Measurements from ENCODE around the gene IHH. TPM values are rescaled to one million over a fixed set of nuclear protein-coding genes. Genes with fewer than 3 reads are reported as not detected.

Gene IHH
- total and polyA plus RNA-seq, 9 of the 15 experiments (the other 6 are each of a cell fraction or from before 2014, with no cell fraction given): 0.07 TPM; not detected in 8

- Histone ChIP-seq H3K27me3 (ENCODE audit: control insufficient read depth in 2 of 2, insufficient read depth in 2 of 2, low read length in 2 of 2) (peaks cover 3 to 34% of the 10 kb centered on the region in 2 experiments; a peak in 4 of 5 replicates), H3K4me2 (ENCODE audit: insufficient read depth, low read length) (no peak overlapping the region), H3K9me3 (replicated peaks; ENCODE audit: control insufficient read depth, insufficient read depth, low read depth, low read length) (no peaks in the 10 kb centered on the region), H2AFZ (ENCODE audit: low read depth, low read length) (no peak overlapping the region), H3K4me1 (replicated peaks in 1 of 2; ENCODE audit: control insufficient read depth in 2 of 2, insufficient read depth in 2 of 2, low read length in 2 of 2) (no peaks in the 10 kb centered on the region), H3K36me3 (ENCODE audit: control insufficient read depth, insufficient read depth, low read length) (no peaks in the 10 kb centered on the region), H3K9ac (ENCODE audit: insufficient read depth in 1 of 2, low read depth in 2 of 2, low read length in 2 of 2) (no peak overlapping the region), H4K20me1 (replicated peaks; ENCODE audit: control insufficient read depth, insufficient read depth, low read length) (no peaks in the 10 kb centered on the region), H3K27ac (ENCODE audit: extremely low read depth, low read depth, low read length) (no peak overlapping the region), H3K4me3 (no peak overlapping the region), H3K79me2 (ENCODE audit: control insufficient read depth, insufficient read depth, low read length) (no peaks in the 10 kb centered on the region), H3K9me1 (ENCODE audit: control insufficient read depth, insufficient read depth, low read length) (no peaks in the 10 kb centered on the region)
- BruUV-seq (replicated peaks): no TSS peak
- in situ Hi-C loops (cut with MboI): no loop called here
- ChIA-PET CTCF (ENCODE audit: low intra/inter-chr PET ratio) (interaction anchor here (1.6 kb wide), 1 partner anchor 9 kb away, joined by 6 read pairs; no protein-coding TSS in a partner anchor), POLR2A (interaction anchor here (0.7 kb wide), 1 partner anchor 12 kb away, joined by 3 read pairs; no protein-coding TSS in a partner anchor)
- intact Hi-C loops (cut with micrococcal nuclease): no loop called here
- FAIRE-seq (no peak), ATAC-seq (no peak), DNase-seq (ENCODE audit: extremely low read depth in 1 of 4, low spot score in 3 of 4) (no peak)
- WGBS (ENCODE audit: insufficient coverage, low coverage, missing lambda C conversion rate): 0% methylated on average over 1 of the region's 1 CpG
- TF ChIP-seq EGR1 (conservative IDR thresholded peaks at IDR 0.05) (no peak), TFAM (CRISPR knock-in tag; conservative IDR thresholded peaks at IDR 0.05) (no peak), UBTF (IDR thresholded peaks at IDR 0.05; ENCODE audit: borderline replicate concordance in 1 of 2, low read depth in 2 of 2, low read length in 2 of 2) (no peak), E2F3 (CRISPR knock-in tag; IDR thresholded peaks at IDR 0.05) (no peak)
- TF ChIP-seq, protein P1, sequence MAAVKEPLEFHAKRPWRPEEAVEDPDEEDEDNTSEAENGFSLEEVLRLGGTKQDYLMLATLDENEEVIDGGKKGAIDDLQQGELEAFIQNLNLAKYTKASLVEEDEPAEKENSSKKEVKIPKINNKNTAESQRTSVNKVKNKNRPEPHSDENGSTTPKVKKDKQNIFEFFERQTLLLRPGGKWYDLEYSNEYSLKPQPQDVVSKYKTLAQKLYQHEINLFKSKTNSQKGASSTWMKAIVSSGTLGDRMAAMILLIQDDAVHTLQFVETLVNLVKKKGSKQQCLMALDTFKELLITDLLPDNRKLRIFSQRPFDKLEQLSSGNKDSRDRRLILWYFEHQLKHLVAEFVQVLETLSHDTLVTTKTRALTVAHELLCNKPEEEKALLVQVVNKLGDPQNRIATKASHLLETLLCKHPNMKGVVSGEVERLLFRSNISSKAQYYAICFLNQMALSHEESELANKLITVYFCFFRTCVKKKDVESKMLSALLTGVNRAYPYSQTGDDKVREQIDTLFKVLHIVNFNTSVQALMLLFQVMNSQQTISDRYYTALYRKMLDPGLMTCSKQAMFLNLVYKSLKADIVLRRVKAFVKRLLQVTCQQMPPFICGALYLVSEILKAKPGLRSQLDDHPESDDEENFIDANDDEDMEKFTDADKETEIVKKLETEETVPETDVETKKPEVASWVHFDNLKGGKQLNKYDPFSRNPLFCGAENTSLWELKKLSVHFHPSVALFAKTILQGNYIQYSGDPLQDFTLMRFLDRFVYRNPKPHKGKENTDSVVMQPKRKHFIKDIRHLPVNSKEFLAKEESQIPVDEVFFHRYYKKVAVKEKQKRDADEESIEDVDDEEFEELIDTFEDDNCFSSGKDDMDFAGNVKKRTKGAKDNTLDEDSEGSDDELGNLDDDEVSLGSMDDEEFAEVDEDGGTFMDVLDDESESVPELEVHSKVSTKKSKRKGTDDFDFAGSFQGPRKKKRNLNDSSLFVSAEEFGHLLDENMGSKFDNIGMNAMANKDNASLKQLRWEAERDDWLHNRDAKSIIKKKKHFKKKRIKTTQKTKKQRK (IDR thresholded peaks at IDR 0.05; ENCODE audit: borderline replicate concordance, low read depth, low read length): no peak
Measured at GRCh38 chr2:219038600-219038999, 22.1 kb downstream of the IHH start.
